GM18519 (cell line): ENCODE measurements around the gene CADM1.

Source experiments
- ATAC-seq: cut with Tn5 transposase; IDR thresholded peaks from one replicate; pipeline ENCODE4 v1.9.1; 2021; ENCODE audit warnings: mild to moderate bottlenecking, moderate library complexity; ENCODE audit not compliant: unreplicated experiment, low FRiP score

CADM1 gene

GRCh38 chr11:115325523-115325922, 178.7 kb downstream of the CADM1 start:
- no peak for ATAC-seq

GRCh38 chr11:115324581-115325432, 179.4 kb downstream of the CADM1 start:
- ATAC-seq, result no peak

- ATAC-seq, result no peak
Measured at GRCh38 chr11:115322553-115323203, 181.5 kb downstream of the CADM1 start.

GRCh38 chr11:115321605-115322289, 182.5 kb downstream of the CADM1 start:
- no peak for ATAC-seq

- no peak for ATAC-seq
Measured at GRCh38 chr11:115317277-115318185, 186.7 kb downstream of the CADM1 start.

GRCh38 chr11:115316696-115317095, 187.5 kb downstream of the CADM1 start:
- no peak for ATAC-seq

GRCh38 chr11:115314330-115314920, 189.8 kb downstream of the CADM1 start:
- ATAC-seq, result no peak

GRCh38 chr11:115313224-115313838, 190.9 kb downstream of the CADM1 start:
- ATAC-seq, result no peak

- no peak for ATAC-seq
Measured at GRCh38 chr11:115311949-115312348, 192.3 kb downstream of the CADM1 start.

GRCh38 chr11:115306689-115307088, 197.5 kb downstream of the CADM1 start:
- no peak for ATAC-seq

- ATAC-seq, result no peak
Measured at GRCh38 chr11:115304774-115305472, 199.3 kb downstream of the CADM1 start.

- no peak for ATAC-seq
Measured at GRCh38 chr11:115303929-115304531, 200.2 kb downstream of the CADM1 start.

- ATAC-seq, result no peak
Measured at GRCh38 chr11:115302946-115303703, 201.1 kb downstream of the CADM1 start.

- no peak for ATAC-seq
Measured at GRCh38 chr11:115300660-115301428, 203.4 kb downstream of the CADM1 start.

- ATAC-seq, result no peak
Measured at GRCh38 chr11:115298300-115299012, 205.8 kb downstream of the CADM1 start.

- no peak for ATAC-seq
Measured at GRCh38 chr11:115297330-115297729, 206.9 kb downstream of the CADM1 start.
